AG09319 (cell line): Measurements from ENCODE around the gene GRIA4.

Experiments
- DNase-seq: peaks from one replicate; pipeline ENCODE4 v3.0.0-alpha.2; 2010; ENCODE audit warnings: low read depth; ENCODE audit errors: extremely low read depth
- TF ChIP-seq, protein P1 (sequence below): IDR thresholded peaks from 2 replicates; pipeline ENCODE4 v1.5.1; 2011; ENCODE audit warnings: low read depth, mild to moderate bottlenecking, inconsistent platforms, low read length, moderate library complexity

GRIA4 gene

GRCh38 chr11:105665281-105665680 lies 55.4 kb downstream of the GRIA4 start:
- TF ChIP-seq, protein P1, sequence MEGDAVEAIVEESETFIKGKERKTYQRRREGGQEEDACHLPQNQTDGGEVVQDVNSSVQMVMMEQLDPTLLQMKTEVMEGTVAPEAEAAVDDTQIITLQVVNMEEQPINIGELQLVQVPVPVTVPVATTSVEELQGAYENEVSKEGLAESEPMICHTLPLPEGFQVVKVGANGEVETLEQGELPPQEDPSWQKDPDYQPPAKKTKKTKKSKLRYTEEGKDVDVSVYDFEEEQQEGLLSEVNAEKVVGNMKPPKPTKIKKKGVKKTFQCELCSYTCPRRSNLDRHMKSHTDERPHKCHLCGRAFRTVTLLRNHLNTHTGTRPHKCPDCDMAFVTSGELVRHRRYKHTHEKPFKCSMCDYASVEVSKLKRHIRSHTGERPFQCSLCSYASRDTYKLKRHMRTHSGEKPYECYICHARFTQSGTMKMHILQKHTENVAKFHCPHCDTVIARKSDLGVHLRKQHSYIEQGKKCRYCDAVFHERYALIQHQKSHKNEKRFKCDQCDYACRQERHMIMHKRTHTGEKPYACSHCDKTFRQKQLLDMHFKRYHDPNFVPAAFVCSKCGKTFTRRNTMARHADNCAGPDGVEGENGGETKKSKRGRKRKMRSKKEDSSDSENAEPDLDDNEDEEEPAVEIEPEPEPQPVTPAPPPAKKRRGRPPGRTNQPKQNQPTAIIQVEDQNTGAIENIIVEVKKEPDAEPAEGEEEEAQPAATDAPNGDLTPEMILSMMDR, result no peak

GRCh38 chr11:105667441-105667840 lies 57.6 kb downstream of the GRIA4 start:
- TF ChIP-seq, protein P1, result no peak
- DNase-seq, result no peak

More at GRCh38 chr11:105665281-105665680, 55.4 kb downstream of the GRIA4 start:
- no peak for DNase-seq

DNA sequence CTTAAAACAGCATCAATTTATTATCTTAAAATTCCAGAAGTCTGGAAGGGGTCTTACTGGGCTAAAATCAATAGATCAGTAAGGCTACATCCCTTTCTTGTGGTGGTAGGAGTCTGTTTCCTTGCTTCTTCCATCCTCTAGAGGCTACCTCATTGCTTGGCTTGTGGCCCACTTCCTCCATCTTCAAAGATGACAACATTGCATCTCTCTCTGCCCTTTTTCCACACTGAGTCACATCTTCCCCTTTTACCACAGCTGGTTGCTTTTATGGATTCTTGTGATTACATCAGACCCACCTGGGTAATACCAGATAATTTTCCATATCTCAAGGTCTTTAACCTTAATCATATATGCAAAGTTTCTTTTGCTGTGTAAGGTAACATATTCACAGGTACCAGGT lies 60.9 kb downstream of the GRIA4 start:
- no peak for DNase-seq
- TF ChIP-seq, protein P1, result no peak

- TF ChIP-seq, protein P1, result no peak
- peak; percentile 1 for DNase-seq
Observed at GRCh38 chr11:105673089-105673488, 63.2 kb downstream of the GRIA4 start.

DNA sequence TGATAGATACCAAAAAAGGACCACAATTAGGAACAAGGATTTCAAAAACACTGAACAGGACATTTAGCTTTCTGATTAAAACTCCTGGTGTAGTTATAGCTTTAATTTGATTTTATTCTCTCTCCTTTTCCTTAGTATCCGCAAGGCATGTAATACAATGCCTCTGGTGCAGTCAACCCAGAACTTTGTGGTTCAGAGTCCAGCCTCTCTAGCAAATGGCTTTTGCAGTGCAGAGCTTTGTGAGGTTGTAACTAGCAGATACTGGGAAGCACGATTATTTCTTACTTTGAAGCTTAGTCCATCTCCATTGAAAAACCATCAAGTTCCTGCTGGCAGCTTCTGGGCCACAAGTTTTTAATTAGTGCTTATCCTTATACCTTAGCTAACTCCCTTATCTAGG lies 79.8 kb downstream of the GRIA4 start:
- DNase-seq, result no peak
- TF ChIP-seq, protein P1, result no peak

DNA sequence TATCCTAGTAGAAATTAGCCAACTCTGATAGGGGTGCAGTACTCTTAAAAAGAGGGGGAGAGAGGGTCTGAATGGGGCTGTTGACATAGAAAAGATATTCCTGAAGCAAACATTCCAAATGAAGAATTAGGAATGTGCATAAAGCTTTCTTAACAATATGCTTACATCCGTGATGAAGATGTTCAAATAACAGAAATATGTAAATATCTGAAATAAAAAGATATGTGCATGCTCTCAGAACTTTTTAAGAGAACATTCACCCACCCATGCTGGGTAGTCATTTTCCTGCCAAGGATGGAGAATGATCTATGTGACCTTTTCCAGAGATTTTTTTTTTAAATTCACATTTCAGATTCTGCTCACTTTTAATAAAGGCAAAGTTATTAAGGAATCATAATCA lies 80.6 kb downstream of the GRIA4 start:
- TF ChIP-seq, protein P1, result no peak
- no peak for DNase-seq

- TF ChIP-seq, protein P1, result no peak
- DNase-seq, result no peak
Observed at GRCh38 chr11:105693075-105693759, 83.3 kb downstream of the GRIA4 start.
